ENCODE results near the gene HS2ST1.
"Not testable (repeated sequence)": the region's sequence is repeated elsewhere in the genome, so short reads cannot be mapped to it uniquely, and the experiment has no call there.

Gene HS2ST1

DNA sequence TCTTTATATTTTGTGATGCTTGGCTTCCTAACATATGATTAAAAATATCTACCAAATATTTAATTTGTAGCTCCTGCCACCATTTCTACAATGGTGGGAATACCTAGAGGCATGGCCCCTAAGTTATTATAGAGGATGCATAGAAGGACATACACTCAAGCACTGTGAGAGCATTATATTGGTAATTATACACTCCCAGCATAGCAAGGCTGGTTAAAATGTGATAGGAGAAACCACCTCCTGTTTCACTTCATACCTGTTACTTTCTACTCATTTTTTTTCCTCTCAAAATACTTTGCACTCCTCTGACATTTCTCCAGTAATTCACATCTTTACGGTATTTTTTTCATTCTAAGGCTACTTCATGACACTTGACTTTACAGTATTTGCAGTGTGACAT is 92.9 kb downstream of the HS2ST1 start:
- no peak for DNase-seq (ENCODE audit: low read depth)
- TF ChIP-seq, protein P1, sequence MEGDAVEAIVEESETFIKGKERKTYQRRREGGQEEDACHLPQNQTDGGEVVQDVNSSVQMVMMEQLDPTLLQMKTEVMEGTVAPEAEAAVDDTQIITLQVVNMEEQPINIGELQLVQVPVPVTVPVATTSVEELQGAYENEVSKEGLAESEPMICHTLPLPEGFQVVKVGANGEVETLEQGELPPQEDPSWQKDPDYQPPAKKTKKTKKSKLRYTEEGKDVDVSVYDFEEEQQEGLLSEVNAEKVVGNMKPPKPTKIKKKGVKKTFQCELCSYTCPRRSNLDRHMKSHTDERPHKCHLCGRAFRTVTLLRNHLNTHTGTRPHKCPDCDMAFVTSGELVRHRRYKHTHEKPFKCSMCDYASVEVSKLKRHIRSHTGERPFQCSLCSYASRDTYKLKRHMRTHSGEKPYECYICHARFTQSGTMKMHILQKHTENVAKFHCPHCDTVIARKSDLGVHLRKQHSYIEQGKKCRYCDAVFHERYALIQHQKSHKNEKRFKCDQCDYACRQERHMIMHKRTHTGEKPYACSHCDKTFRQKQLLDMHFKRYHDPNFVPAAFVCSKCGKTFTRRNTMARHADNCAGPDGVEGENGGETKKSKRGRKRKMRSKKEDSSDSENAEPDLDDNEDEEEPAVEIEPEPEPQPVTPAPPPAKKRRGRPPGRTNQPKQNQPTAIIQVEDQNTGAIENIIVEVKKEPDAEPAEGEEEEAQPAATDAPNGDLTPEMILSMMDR (conservative IDR thresholded peaks at IDR 0.05; ENCODE audit: low read depth, low read length), result no peak
- H3K4me3 ChIP-seq (ENCODE audit: low read depth, low read length), result no peak overlapping the region

DNA sequence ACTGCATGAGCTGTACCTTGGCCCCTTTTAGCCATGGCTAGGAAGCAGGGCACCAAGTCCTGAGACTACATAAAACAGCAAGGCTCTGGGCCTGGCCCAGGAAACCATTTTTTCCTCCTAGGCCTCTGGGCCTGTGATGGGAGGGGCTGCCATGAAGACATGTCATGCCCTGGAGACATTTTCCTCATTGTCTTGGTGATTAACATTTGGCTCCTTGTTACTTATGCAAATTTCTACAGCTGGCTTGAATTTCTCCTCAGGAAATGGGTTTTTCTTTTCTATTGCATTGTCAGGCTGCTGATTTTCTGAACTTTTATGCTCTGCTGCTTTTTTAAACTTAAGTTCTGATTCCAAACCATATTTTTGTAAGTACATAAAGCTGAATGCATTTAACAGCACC is 99.0 kb downstream of the HS2ST1 start:
- DNase-seq (ENCODE audit: low read depth); H3K4me3 ChIP-seq (ENCODE audit: low read depth, low read length): not testable (repeated sequence)

DNA sequence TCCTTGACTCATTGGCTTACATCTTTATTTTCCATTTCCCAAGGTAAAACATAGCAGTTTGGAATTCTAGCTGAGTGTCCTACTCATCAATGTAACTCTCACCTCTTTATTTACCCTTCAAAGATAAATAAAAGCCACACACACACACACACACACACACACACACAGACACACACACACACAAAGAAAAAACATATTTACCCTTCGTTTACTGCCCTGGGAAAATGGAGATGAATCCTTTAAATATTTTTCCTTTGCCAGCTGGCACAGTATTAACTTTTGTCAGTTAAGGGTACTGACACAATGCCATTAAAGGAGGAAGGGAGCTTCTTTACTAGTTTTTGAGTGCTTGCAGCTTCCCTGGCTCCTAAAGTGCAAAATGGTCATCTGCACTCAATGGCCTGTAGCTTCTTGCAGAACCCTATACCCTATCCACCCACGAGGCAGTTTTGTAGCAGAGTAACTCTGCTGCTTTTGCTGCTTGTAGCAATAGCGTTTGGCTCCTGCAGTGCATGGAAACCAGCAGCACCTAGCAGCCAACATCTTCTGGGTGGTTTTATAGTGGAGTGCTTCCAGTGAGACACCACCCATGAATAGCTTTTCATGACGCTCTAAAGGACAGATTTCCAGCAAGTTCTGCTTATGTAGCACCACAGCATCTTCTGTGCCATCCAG is 103.7 kb downstream of the HS2ST1 start:
- TF ChIP-seq, protein P1 (conservative IDR thresholded peaks at IDR 0.05; ENCODE audit: low read depth, low read length), result no peak
- H3K4me3 ChIP-seq (ENCODE audit: low read depth, low read length), result no peak overlapping the region
- no peak for DNase-seq (ENCODE audit: low read depth)

DNA sequence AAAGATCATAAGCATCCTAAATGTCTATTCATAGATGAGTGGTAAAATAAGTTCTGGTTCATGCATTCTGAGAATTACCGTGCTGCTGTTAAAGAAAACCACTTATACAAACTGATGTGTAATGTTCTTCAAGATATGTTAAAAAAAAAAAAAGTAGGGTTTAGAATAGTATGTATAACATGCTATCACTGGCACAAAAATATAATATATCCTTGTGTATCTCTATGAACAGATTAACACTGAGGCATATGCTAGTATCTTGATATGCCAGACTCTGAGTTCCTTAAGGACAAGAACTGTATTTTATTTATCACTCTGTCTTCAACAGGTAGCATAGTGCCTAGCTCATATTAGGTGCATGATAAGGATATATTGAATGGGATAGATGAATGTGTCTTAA is 108.9 kb downstream of the HS2ST1 start:
- TF ChIP-seq, protein P1 (conservative IDR thresholded peaks at IDR 0.05; ENCODE audit: low read depth, low read length), result no peak
- DNase-seq (ENCODE audit: low read depth), result no peak
- no peak overlapping the region for H3K4me3 ChIP-seq (ENCODE audit: low read depth, low read length)

DNA sequence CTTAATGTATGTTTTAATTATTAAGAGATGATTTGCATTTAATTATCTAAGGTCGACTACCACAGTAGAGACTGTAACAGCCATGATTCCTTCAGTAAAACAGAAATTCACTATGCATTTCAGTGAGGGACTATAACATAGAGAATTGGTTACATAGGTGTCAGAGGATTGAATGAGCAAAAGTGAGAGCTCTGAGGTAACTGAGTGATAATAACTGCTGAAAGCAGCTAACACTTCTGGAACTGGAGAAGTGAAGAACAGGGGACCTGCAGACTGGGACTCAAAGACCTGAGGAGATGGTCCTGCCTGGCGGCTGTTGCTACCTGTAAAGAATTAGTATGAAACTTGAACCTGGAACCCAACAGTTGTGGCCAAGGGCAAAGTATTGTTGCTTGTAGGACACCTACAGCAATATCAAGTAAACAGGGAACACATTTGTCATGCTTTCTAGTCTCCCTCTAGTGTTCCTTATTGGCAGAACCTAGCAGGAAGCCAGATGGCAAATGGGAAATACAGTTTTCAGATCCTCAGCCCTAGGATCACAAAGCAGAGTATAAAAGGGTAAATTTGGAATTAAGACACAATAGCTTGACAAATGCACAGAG is 110.6 kb downstream of the HS2ST1 start:
- no peak overlapping the region for H3K4me3 ChIP-seq (ENCODE audit: low read depth, low read length)
- TF ChIP-seq, protein P1 (conservative IDR thresholded peaks at IDR 0.05; ENCODE audit: low read depth, low read length), result peak; percentile 76
- peak; percentile 64 for DNase-seq (ENCODE audit: low read depth)

DNA sequence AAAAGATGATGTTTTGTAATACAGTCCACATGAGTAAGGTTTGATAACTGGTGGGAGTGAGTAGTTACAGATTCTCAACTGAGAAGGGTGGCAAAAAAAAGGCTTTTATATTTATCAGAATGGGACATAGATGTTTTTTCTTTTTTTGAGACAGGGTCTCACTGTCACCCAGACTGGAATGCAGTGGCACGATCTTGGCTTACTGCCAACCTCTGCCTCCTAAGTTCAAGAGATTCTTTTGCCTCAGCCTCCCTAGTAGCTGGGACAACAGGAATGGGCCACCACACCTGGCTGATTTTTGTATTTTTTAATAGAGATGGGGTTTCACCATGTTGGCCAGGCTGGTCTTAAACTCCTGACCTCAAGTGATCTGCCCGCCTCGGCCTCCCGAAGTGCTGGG is 113.1 kb downstream of the HS2ST1 start:
- not testable (repeated sequence) for H3K4me3 ChIP-seq (ENCODE audit: low read depth, low read length); DNase-seq (ENCODE audit: low read depth)

DNA sequence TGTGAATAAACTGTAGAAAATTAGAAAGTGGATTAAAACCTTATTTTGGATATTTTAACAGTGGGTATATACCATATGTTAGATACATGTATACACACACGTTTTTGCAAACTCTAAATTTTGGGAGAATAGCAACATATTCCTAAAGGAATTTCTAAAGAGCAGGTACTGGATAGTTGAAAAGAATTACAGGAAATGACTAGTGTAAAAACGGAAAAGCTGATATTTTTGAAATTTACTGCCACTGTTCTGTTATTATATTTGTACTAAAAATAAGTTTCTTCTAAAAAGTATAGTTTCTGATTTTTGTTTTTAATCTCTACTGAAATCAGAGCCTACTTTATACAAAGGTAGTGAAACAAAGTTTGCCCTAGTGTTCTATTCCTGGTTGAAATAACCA is 114.1 kb downstream of the HS2ST1 start:
- DNase-seq (ENCODE audit: low read depth), result no peak
- no peak overlapping the region for H3K4me3 ChIP-seq (ENCODE audit: low read depth, low read length)
- TF ChIP-seq, protein P1 (conservative IDR thresholded peaks at IDR 0.05; ENCODE audit: low read depth, low read length), result no peak
